ENCODE data around the gene BMP8A.
A peak's percentile ranks its signal among the peaks of the same experiment; 100 is the strongest.

BMP8A gene

GRCh38 chr1:39572379-39573096, 81.1 kb downstream of the BMP8A start:
- H3K27ac ChIP-seq = no peak overlapping the region
- no peak for TF ChIP-seq CTCF (conservative IDR thresholded peaks at IDR 0.05)

- H3K27ac ChIP-seq = no peak overlapping the region
- TF ChIP-seq CTCF (conservative IDR thresholded peaks at IDR 0.05) = no peak
These were observed 81.6 kb downstream of the BMP8A start for GRCh38 chr1:39573097-39573465.

DNA sequence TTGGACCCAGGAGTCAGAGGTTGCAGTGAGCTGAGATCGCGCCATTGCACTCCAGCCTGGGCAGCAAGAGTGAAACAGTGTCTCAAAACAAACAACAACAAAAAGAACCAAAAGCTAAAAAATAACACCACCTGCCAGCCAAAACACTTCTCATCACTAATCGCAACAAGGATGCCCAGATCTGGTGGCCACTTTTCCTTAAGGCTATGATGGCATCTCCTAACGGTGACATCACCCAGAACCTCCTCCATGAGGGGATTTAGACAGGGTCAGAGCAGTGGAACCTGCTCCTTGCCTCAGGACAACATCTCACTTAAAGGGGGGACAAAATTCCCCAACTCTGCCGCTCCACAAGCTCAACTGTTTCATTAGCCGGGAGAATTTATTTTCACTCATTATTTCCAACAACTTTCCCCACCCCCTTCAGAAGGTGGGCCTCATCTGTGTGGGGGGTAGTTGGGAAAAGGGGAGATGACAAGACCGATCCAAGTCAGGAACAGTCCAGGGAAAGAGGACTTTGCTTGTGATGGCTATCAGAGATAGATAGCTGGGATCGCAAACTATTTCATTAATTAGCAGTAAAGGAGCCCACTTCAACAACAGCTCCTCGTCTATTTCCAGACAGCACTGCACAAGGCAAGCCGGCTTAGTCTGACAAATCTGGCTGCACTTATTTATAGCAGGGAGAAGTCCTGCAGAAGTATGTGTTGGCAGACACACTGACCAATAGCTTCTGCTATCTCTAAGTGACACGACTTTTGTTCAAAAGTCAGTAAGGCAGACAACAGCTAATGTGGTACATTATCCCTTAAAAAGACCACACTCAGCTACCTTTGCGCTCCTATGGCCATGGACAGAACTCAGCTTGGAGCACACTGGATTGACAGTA, 82.5 kb downstream of the BMP8A start:
- no peak for TF ChIP-seq CTCF (conservative IDR thresholded peaks at IDR 0.05)
- peak overlapping the region; percentile 91; the same call in 1 of the 2 replicates for H3K27ac ChIP-seq

DNA sequence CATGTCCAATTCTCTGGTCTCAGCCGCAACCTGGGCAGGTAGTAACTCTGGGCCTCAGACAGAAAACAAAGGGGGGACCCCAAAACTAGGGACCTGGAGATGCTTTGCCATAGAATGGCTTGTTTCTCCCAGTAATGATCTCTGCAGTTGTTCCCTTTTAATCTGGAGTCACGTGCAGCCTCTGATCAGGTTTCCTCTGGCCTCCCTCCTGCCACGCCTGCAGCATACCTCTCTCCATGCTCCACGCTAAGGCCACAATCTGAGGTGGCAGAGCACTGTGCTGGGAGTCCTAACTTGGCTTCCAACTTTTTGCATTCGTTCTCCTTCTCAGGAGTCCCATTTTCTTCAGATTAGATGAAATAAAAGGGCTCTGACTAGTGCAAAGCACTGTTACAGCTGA, 83.2 kb downstream of the BMP8A start:
- TF ChIP-seq CTCF (conservative IDR thresholded peaks at IDR 0.05) = no peak
- H3K27ac ChIP-seq = peak overlapping the region; percentile 91; the same call in 1 of the 2 replicates
